Measurements from ENCODE around the gene OR52W1.

DNA sequence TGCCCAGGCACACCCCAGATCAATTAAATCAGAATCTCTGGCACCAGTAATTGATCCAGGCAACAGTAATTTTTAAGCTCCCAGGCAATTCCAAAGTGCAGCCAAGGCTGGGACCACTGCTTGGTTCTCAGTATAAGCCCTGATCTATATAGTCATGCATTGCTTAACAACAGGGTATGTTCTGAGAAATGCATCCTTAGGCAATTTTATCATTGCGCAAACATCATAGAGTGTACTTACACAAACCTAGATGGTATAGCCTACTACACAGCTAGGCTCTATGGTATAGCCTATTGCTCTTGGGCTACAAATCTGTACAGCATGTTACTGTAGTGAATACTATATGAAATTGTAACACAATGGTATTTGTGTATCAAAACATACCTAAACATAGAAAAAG is 5.7 kb downstream of the OR52W1 start:
- TF ChIP-seq CBX3 (IDR thresholded peaks at IDR 0.05; ENCODE audit: borderline replicate concordance, low read depth): no peak
- TF ChIP-seq, protein P1, sequence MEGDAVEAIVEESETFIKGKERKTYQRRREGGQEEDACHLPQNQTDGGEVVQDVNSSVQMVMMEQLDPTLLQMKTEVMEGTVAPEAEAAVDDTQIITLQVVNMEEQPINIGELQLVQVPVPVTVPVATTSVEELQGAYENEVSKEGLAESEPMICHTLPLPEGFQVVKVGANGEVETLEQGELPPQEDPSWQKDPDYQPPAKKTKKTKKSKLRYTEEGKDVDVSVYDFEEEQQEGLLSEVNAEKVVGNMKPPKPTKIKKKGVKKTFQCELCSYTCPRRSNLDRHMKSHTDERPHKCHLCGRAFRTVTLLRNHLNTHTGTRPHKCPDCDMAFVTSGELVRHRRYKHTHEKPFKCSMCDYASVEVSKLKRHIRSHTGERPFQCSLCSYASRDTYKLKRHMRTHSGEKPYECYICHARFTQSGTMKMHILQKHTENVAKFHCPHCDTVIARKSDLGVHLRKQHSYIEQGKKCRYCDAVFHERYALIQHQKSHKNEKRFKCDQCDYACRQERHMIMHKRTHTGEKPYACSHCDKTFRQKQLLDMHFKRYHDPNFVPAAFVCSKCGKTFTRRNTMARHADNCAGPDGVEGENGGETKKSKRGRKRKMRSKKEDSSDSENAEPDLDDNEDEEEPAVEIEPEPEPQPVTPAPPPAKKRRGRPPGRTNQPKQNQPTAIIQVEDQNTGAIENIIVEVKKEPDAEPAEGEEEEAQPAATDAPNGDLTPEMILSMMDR (IDR thresholded peaks at IDR 0.05 in 2 of 3, conservative IDR thresholded peaks at IDR 0.05 in 1 of 3; ENCODE audit: control insufficient read depth in 2 of 3, extremely low read depth in 1 of 3, insufficient read depth in 1 of 3, low read depth in 3 of 3, low read length in 3 of 3): no peak

Data from GM12878 (cell line).